ENCODE results near the gene CD300LB.

Gene CD300LB

DNA sequence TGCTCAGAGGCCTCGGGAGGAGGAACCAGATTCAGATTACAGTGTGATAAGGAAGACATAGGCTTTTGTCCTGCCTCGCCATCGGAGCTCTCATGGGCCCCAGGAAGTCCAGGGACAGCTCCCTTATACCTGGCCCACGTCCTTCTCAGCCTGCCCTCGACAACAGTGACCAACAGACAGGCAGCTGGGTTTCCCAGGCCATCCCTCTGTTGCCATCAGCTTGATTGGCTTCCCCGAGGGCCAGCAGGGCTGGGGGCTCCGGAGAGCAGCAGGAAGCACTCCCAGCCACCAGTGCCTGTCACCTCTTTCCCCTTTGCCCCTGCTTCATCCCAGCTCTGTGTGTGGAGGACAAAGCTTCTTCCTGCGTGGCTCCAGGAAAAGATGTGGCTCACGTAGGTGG lies 47.2 kb downstream of the CD300LB start:
- Histone ChIP-seq H3K36me3 (ENCODE audit: control insufficient read depth, insufficient read depth, low read length) (peaks cover 31% of the 10 kb centered on the region), H3K4me3 (replicated peaks; ENCODE audit: low read depth, low read length) (no peak overlapping the region), H3K27me3 (replicated peaks; ENCODE audit: control insufficient read depth, insufficient read depth, low read length) (no peaks in the 10 kb centered on the region)
- DNase-seq (ENCODE audit: extremely low read depth, insufficient read length), result no peak
- no peak for TF ChIP-seq CTCF (IDR thresholded peaks at IDR 0.05; ENCODE audit: insufficient read depth, low read length, poor library complexity, severe bottlenecking)

GRCh38 chr17:74481621-74482020 lies 49.7 kb downstream of the CD300LB start:
- Histone ChIP-seq H3K27me3 (replicated peaks; ENCODE audit: control insufficient read depth, insufficient read depth, low read length) (no peaks in the 10 kb centered on the region), H3K36me3 (ENCODE audit: control insufficient read depth, insufficient read depth, low read length) (peaks cover 38% of the 10 kb centered on the region), H3K4me3 (replicated peaks; ENCODE audit: low read depth, low read length) (no peak overlapping the region)
- TF ChIP-seq CTCF (IDR thresholded peaks at IDR 0.05; ENCODE audit: insufficient read depth, low read length, poor library complexity, severe bottlenecking), result no peak
- no peak for DNase-seq (ENCODE audit: extremely low read depth, insufficient read length)

- TF ChIP-seq CTCF (IDR thresholded peaks at IDR 0.05; ENCODE audit: insufficient read depth, low read length, poor library complexity, severe bottlenecking), result no peak
- Histone ChIP-seq H3K27me3 (replicated peaks; ENCODE audit: control insufficient read depth, insufficient read depth, low read length) (no peaks in the 10 kb centered on the region), H3K4me3 (replicated peaks; ENCODE audit: low read depth, low read length) (no peak overlapping the region), H3K36me3 (ENCODE audit: control insufficient read depth, insufficient read depth, low read length) (peaks cover 44% of the 10 kb centered on the region)
- no peak for DNase-seq (ENCODE audit: extremely low read depth, insufficient read length)
Observed at GRCh38 chr17:74480290-74480689, 51.0 kb downstream of the CD300LB start.

- H3K36me3 ChIP-seq (ENCODE audit: control insufficient read depth, insufficient read depth, low read length), result peaks cover 44% of the 10 kb centered on the region
- H3K4me3 ChIP-seq (replicated peaks; ENCODE audit: low read depth, low read length), result no peak overlapping the region
- DNase-seq (ENCODE audit: extremely low read depth, insufficient read length), result no peak
- H3K27me3 ChIP-seq (replicated peaks; ENCODE audit: control insufficient read depth, insufficient read depth, low read length), result no peaks in the 10 kb centered on the region
- TF ChIP-seq CTCF (IDR thresholded peaks at IDR 0.05; ENCODE audit: insufficient read depth, low read length, poor library complexity, severe bottlenecking), result no peak
Observed at GRCh38 chr17:74478420-74479100, 52.7 kb downstream of the CD300LB start.

DNA sequence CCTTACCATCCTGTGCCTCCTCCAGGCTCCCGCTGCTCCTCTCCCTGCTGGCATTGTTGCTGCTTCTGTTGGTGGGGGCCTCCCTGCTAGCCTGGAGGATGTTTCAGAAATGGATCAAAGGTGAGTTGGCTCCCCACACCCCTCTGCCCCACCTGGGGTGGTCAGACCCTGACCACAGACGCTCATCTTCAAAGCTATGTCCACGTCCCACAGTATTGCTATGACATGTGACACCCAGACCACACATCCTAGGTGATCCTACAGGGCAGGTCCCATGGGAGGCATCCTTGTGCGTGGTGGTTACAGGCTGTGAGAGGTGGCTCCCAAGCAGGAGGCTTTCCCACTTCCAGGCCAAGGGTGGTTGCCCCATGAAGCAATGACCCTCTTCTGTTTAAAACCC lies 53.9 kb downstream of the CD300LB start:
- no peak for DNase-seq (ENCODE audit: extremely low read depth, insufficient read length)
- H3K4me3 ChIP-seq (replicated peaks; ENCODE audit: low read depth, low read length), result no peak overlapping the region
- no peak for TF ChIP-seq CTCF (IDR thresholded peaks at IDR 0.05; ENCODE audit: insufficient read depth, low read length, poor library complexity, severe bottlenecking)
- no peaks in the 10 kb centered on the region for H3K27me3 ChIP-seq (replicated peaks; ENCODE audit: control insufficient read depth, insufficient read depth, low read length)
- H3K36me3 ChIP-seq (ENCODE audit: control insufficient read depth, insufficient read depth, low read length), result peaks cover 43% of the 10 kb centered on the region

- DNase-seq (ENCODE audit: extremely low read depth, insufficient read length), result no peak
- H3K27me3 ChIP-seq (replicated peaks; ENCODE audit: control insufficient read depth, insufficient read depth, low read length), result no peaks in the 10 kb centered on the region
- peaks cover 36% of the 10 kb centered on the region for H3K36me3 ChIP-seq (ENCODE audit: control insufficient read depth, insufficient read depth, low read length)
- no peak overlapping the region for H3K4me3 ChIP-seq (replicated peaks; ENCODE audit: low read depth, low read length)
- TF ChIP-seq CTCF (IDR thresholded peaks at IDR 0.05; ENCODE audit: insufficient read depth, low read length, poor library complexity, severe bottlenecking), result no peak
Observed at GRCh38 chr17:74475189-74475588, 56.1 kb downstream of the CD300LB start.

All from GM06990 (cell line).